Endothelial cell of umbilical vein (primary cell): ENCODE measurements around the gene NID2. TPM values are rescaled to one million over a fixed set of nuclear protein-coding genes. Genes with fewer than 3 reads are reported as not detected.

Source experiments
- BruUV-seq: library from RNA; stranded (reverse); fragments of 400-500 nt; replicated peaks from 2 replicates; lab custom pipeline; 2021; lab: Mats Ljungman, UMichigan
- CTCF ChIA-PET: fragments of 300-600, 350-600 bp; sonication (Branson Sonifier 250); formaldehyde crosslinking; loops from one replicate; lab custom pipeline; 2021; ENCODE audit warnings: antibody characterized with exemption, inconsistent platforms; lab: Charles Lee
- POLR2A ChIA-PET: fragments of 300-600, 350-600 bp; sonication (Branson Sonifier 250); formaldehyde crosslinking; loops from one replicate; lab custom pipeline; 2021; ENCODE audit warnings: antibody characterized with exemption, inconsistent platforms; lab: Charles Lee
- DNase-seq: peaks from one replicate; pipeline ENCODE4 v3.0.0-alpha.2; 2011; ENCODE audit warnings: low read depth, low spot score
- FAIRE-seq: peaks from 2 replicates; lab custom pipeline; 2011; peaks lifted over from hg19 to GRCh38; lab: Jason Lieb, UNC
- H2AFZ ChIP-seq: 2 replicates; pipeline ENCODE4 v1.6.0; 2012; ENCODE audit warnings: low read depth, low read length, control low read depth, inconsistent platforms
- H3K27ac ChIP-seq: 2 replicates; pipeline ENCODE4 v1.5.1; 2011; ENCODE audit warnings: low read depth, mild to moderate bottlenecking, control low read depth, low read length, moderate library complexity; ENCODE audit not compliant: insufficient read depth
- H3K27me3 ChIP-seq, 2 experiments: 2 replicates each; pipeline versions ENCODE4 v1.6.0 to v1.6.1; 2011; ENCODE audit warnings: low read length in 2 of 2, mixed read lengths in 1 of 2; ENCODE audit not compliant: control insufficient read depth in 2 of 2, insufficient read depth in 2 of 2
- H3K36me3 ChIP-seq, 2 experiments: 2 replicates in 1 of 2; 3 replicates in 1 of 2; pipeline ENCODE4 v1.5.1; 2011; ENCODE audit warnings: low read length in 2 of 2, mild to moderate bottlenecking in 1 of 2, moderate library complexity in 1 of 2; ENCODE audit not compliant: control insufficient read depth in 2 of 2, insufficient read depth in 2 of 2; ENCODE audit errors: extremely low read depth in 1 of 2
- H3K4me1 ChIP-seq: 3 replicates; pipeline ENCODE4 v1.5.1; 2011; ENCODE audit warnings: mild to moderate bottlenecking, low read length; ENCODE audit not compliant: control insufficient read depth, insufficient read depth; ENCODE audit errors: extremely low read depth
- H3K4me2 ChIP-seq: 2 replicates; pipeline ENCODE4 v1.6.1; 2011; ENCODE audit warnings: low read length, control low read depth, mixed read lengths; ENCODE audit not compliant: insufficient read depth
- H3K4me3 ChIP-seq, 3 experiments: fragments of 200-600 bp in 1 of 3; sonication (generic), shearing (Covaris generic) in 1 of 3; replicated peaks in 1 of 3; 2 replicates each; pipeline ENCODE4 v1.5.1; 2011 to 2016; ENCODE audit warnings: control low read depth in 3 of 3, low read length in 3 of 3, mild to moderate bottlenecking in 2 of 3, inconsistent platforms in 1 of 3, low read depth in 1 of 3, moderate library complexity in 1 of 3; ENCODE audit not compliant: insufficient read depth in 1 of 3
- H3K79me2 ChIP-seq: 2 replicates; pipeline ENCODE4 v1.6.0; 2012; ENCODE audit warnings: low read length, inconsistent platforms; ENCODE audit not compliant: control insufficient read depth, insufficient read depth
- H3K9ac ChIP-seq: replicated peaks from 2 replicates; pipeline ENCODE3; 2011; ENCODE audit warnings: low read length, control low read depth; ENCODE audit not compliant: insufficient read depth; ENCODE audit errors: extremely low read depth
- H3K9me1 ChIP-seq: replicated peaks from 3 replicates; pipeline ENCODE4 v1.6.0; 2011; ENCODE audit warnings: mild to moderate bottlenecking, low read length; ENCODE audit not compliant: control insufficient read depth, insufficient read depth; ENCODE audit errors: extremely low read depth
- H3K9me3 ChIP-seq: replicated peaks from 2 replicates; pipeline ENCODE4 v1.5.1; 2012; ENCODE audit warnings: low read length, inconsistent platforms; ENCODE audit not compliant: control insufficient read depth, insufficient read depth
- H4K20me1 ChIP-seq: replicated peaks from 2 replicates; pipeline ENCODE3; 2011; ENCODE audit warnings: mild to moderate bottlenecking, low read length; ENCODE audit not compliant: control insufficient read depth, insufficient read depth; ENCODE audit errors: extremely low read depth
- CTCF ChIP-seq, 2 donors: IDR thresholded peaks; 1 replicate in 1 of 2; 2 replicates in 1 of 2; pipeline ENCODE4 v1.5.1; 2011; ENCODE audit warnings: low read length in 2 of 2, mild to moderate bottlenecking in 2 of 2, moderate library complexity in 2 of 2, control low read depth in 1 of 2, inconsistent platforms in 1 of 2, low read depth in 1 of 2; ENCODE audit not compliant: insufficient read depth in 1 of 2; ENCODE audit errors: extremely low read depth in 1 of 2
- EZH2 ChIP-seq: IDR thresholded peaks from 2 replicates; pipeline ENCODE4 v1.6.1; 2012; ENCODE audit warnings: borderline replicate concordance, low read depth, mild to moderate bottlenecking, moderate library complexity, low read length, inconsistent platforms; ENCODE audit not compliant: severe bottlenecking
- FOS ChIP-seq: IDR thresholded peaks from 2 replicates; pipeline ENCODE4 v1.6.1; 2011; ENCODE audit warnings: mild to moderate bottlenecking, low read length, moderate library complexity, borderline replicate concordance; ENCODE audit not compliant: insufficient read depth
- GATA2 ChIP-seq: IDR thresholded peaks from 2 replicates; pipeline ENCODE4 v1.7.0; 2011; ENCODE audit warnings: low read depth, mild to moderate bottlenecking, moderate library complexity, mixed read lengths, low read length; ENCODE audit not compliant: insufficient read length, insufficient read depth
- JUN ChIP-seq: IDR thresholded peaks from 2 replicates; pipeline ENCODE4 v1.6.1; 2011; ENCODE audit warnings: borderline replicate concordance, low read depth; ENCODE audit not compliant: insufficient read length, insufficient read depth
- MYC ChIP-seq: IDR thresholded peaks from one replicate; pipeline ENCODE4 v1.6.1; 2011; ENCODE audit warnings: mild to moderate bottlenecking, low read depth, low read length
- POLR2A ChIP-seq: IDR thresholded peaks from 2 replicates; pipeline ENCODE4 v1.6.1; 2012; ENCODE audit warnings: low read depth, mild to moderate bottlenecking, control low read depth, low read length
- POLR2AphosphoS5 ChIP-seq: IDR thresholded peaks from 2 replicates; pipeline ENCODE4 v1.6.1; 2012; ENCODE audit warnings: low read depth, mild to moderate bottlenecking, control low read depth, low read length, moderate library complexity; ENCODE audit not compliant: insufficient read depth
- dilution Hi-C: fragments of 300-500 bp; cut with MboI; formaldehyde crosslinking; loops from one replicate; pipeline ENCODE4 v1.15.0; 2019; ENCODE audit warnings: low sequenced_read_pairs; ENCODE audit not compliant: extremely low pct_ligation_motif_present
- intact Hi-C: fragments of 100-400 bp; cut with micrococcal nuclease; formaldehyde crosslinking; loops from one replicate; pipeline ENCODE4 v1.10.0; 2022
- polyA plus RNA-seq, 4 experiments: library from polyadenylated mRNA; depleted of rRNA in 3 of 4; stranded (reverse) in 3 of 4; unstranded in 1 of 4; fragments of >200 nt; gene quantifications; 2 replicates each; pipeline versions ENCODE4 v1.2.1 to v1.2.3, GENCODE V29; 2011 to 2012; ENCODE audit warnings: missing spikeins in 1 of 4
- total RNA-seq: library from RNA; stranded (reverse); gene quantifications from 2 replicates; pipeline ENCODE4 v1.2.3, GENCODE V29; 2021
- TF ChIP-seq, protein P1 (sequence below): IDR thresholded peaks from 2 replicates; pipeline ENCODE4 v1.6.1; 2011; ENCODE audit not compliant: insufficient read depth, insufficient read length

Gene NID2
- total and polyA plus RNA-seq, 2 donors (not counting 3 experiments of a cell fraction or from before 2014, with no cell fraction given) = 22.5 to 56.7 TPM

GRCh38 chr14:52091928-52092327 is 23.1 kb upstream of the NID2 start:
- Histone ChIP-seq H4K20me1 (no peaks in the 10 kb centered on the region), H3K27me3 (peaks cover 11 to 22% of the 10 kb centered on the region in 2 experiments), H3K36me3 (no peaks in the 10 kb centered on the region), H3K27ac (no peak overlapping the region), H2AFZ (no peak overlapping the region), H3K9me3 (no peaks in the 10 kb centered on the region), H3K9me1 (no peaks in the 10 kb centered on the region), H3K79me2 (no peaks in the 10 kb centered on the region), H3K4me1 (no peaks in the 10 kb centered on the region), H3K9ac (no peak overlapping the region), H3K4me3 (no peak overlapping the region), H3K4me2 (no peak overlapping the region)
- intact Hi-C loops = no loop called here
- no peak for TF ChIP-seq FOS
- TF ChIP-seq, protein P1, sequence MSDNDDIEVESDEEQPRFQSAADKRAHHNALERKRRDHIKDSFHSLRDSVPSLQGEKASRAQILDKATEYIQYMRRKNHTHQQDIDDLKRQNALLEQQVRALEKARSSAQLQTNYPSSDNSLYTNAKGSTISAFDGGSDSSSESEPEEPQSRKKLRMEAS = no peak
- TF ChIP-seq POLR2A = no peak
- no peak for TF ChIP-seq POLR2AphosphoS5
- TF ChIP-seq EZH2 = no peak
- TF ChIP-seq MYC = no peak
- BruUV-seq = no TSS peak
- no peak for FAIRE-seq
- dilution Hi-C loops = no loop called here
- CTCF ChIA-PET = no interaction called here
- DNase-seq = no peak
- POLR2A ChIA-PET = no interaction called here

DNA sequence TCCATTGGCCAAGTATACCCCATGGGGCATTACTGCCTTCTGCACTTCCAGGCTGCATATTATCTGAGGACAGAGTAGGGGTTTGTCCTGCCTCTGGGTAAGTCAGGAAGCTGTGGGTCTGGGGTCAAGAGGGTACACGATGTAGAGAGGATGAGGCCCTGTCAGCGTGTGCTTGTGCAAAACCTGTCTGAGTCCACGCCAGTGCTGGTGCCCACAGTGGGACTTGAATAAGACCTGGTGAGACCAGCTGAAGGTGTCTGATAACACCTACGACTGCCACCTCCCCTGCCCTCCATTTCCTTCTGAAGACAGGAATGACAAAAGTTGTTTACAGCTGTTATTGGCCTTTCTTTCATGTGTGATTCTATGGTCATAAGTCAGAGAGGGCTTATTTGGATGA is 22.1 kb upstream of the NID2 start:
- no peaks in the 10 kb centered on the region for H4K20me1 ChIP-seq
- CTCF ChIA-PET = no interaction called here
- FAIRE-seq (no peak), DNase-seq (no peak)
- TF ChIP-seq POLR2AphosphoS5 = no peak
- TF ChIP-seq, protein P1 = no peak
- TF ChIP-seq MYC = no peak
- no peak for TF ChIP-seq GATA2
- no peak for TF ChIP-seq JUN
- no peak for TF ChIP-seq FOS
- TF ChIP-seq EZH2 = no peak
- TF ChIP-seq POLR2A = no peak
- TF ChIP-seq CTCF (IDR thresholded peaks at IDR 0.05; ENCODE audit: extremely low read depth in 1 of 2, insufficient read depth in 1 of 2, low read depth in 1 of 2, low read length in 2 of 2) = no peak
- BruUV-seq = no TSS peak
- H3K27me3 ChIP-seq = peaks cover 11 to 21% of the 10 kb centered on the region in 2 experiments
- H3K9me1 ChIP-seq = no peaks in the 10 kb centered on the region
- intact Hi-C loops = no loop called here
- no peak overlapping the region for H2AFZ ChIP-seq
- no peaks in the 10 kb centered on the region for H3K4me1 ChIP-seq
- dilution Hi-C loops = no loop called here
- no peaks in the 10 kb centered on the region for H3K79me2 ChIP-seq
- no peak overlapping the region for H3K27ac ChIP-seq
- no peak overlapping the region for H3K9ac ChIP-seq
- no peaks in the 10 kb centered on the region for H3K9me3 ChIP-seq
- no peak overlapping the region for H3K4me3 ChIP-seq
- H3K4me2 ChIP-seq = no peak overlapping the region
- H3K36me3 ChIP-seq = no peaks in the 10 kb centered on the region
- POLR2A ChIA-PET = no interaction called here
